ENCODE data around the gene KCNN3. TPM values are rescaled to one million over a fixed set of nuclear protein-coding genes. Genes with fewer than 3 reads are reported as not detected.
A peak's percentile ranks its signal among the peaks of the same experiment; 100 is the strongest.

The KCNN3 gene
- total RNA-seq, 1 experiment from 2014 or later = 1.3 TPM

DNA sequence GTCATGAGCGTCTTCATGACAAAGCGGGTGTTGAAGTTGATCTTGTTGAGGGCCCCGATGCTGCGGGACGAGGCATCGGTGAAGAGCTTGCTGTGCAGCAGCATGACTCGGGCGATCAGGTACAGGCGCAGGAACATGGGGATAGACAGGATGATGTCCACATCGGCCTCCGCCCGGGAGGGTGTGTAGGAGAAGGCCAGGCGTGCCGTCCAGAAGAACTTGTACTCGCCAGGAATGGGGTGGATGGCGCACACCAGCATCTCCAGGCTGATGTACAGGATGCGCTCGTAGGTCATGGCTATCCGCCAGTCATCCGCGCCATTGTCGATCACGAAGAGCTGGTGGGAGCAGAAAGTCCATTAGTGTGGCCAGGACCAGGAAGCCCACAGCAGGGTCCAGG, 98.0 kb downstream of the KCNN3 start:
- Mint-ChIP-seq H3K4me1 (peaks cover 25% of the 10 kb centered on the region), H3K36me3 (no peaks in the 10 kb centered on the region), H3K27me3 (ENCODE audit: low read depth) (no peaks in the 10 kb centered on the region), H3K9me3 (no peaks in the 10 kb centered on the region), H3K4me3 (no peak overlapping the region), H3K27ac (peak overlapping the region; percentile 13; the same call in 1 of the 2 replicates)
- TF ChIP-seq, protein P1, sequence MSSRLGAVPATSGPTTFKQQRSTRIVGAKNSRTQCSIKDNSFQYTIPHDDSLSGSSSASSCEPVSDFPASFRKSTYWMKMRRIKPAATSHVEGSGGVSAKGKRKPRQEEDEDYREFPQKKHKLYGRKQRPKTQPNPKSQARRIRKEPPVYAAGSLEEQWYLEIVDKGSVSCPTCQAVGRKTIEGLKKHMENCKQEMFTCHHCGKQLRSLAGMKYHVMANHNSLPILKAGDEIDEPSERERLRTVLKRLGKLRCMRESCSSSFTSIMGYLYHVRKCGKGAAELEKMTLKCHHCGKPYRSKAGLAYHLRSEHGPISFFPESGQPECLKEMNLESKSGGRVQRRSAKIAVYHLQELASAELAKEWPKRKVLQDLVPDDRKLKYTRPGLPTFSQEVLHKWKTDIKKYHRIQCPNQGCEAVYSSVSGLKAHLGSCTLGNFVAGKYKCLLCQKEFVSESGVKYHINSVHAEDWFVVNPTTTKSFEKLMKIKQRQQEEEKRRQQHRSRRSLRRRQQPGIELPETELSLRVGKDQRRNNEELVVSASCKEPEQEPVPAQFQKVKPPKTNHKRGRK (CRISPR knock-in tag; IDR thresholded peaks at IDR 0.05; ENCODE audit: borderline replicate concordance) = no peak
- TF ChIP-seq USF1 (CRISPR knock-in tag; IDR thresholded peaks at IDR 0.05) = no peak
- TF ChIP-seq ZNF138 (CRISPR knock-in tag; conservative IDR thresholded peaks at IDR 0.05) = no peak
- TF ChIP-seq ZNF317 (CRISPR knock-in tag; IDR thresholded peaks at IDR 0.05; ENCODE audit: borderline replicate concordance, low read depth) = no peak
- no peak for TF ChIP-seq NFATC4 (CRISPR knock-in tag; IDR thresholded peaks at IDR 0.05)
- TF ChIP-seq MYBL2 (CRISPR knock-in tag; IDR thresholded peaks at IDR 0.05) = no peak
- TF ChIP-seq, protein P2, sequence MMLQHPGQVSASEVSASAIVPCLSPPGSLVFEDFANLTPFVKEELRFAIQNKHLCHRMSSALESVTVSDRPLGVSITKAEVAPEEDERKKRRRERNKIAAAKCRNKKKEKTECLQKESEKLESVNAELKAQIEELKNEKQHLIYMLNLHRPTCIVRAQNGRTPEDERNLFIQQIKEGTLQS (CRISPR knock-in tag; conservative IDR thresholded peaks at IDR 0.05) = no peak
- no peak for TF ChIP-seq ZNF121 (CRISPR knock-in tag; IDR thresholded peaks at IDR 0.05)
- TF ChIP-seq IRF2 (CRISPR knock-in tag; IDR thresholded peaks at IDR 0.05; ENCODE audit: borderline replicate concordance, low read depth) = no peak
- ChIA-PET POLR2A (no interaction called here), CTCF (interaction anchor here (0.7 to 2.3 kb wide), 7 partner anchors 11 to 280 kb away, joined by 3 to 13 read pairs (median 6); no protein-coding TSS in a partner anchor)
- no peak for DNase-seq (ENCODE audit: low spot score)
- ATAC-seq = no peak

DNA sequence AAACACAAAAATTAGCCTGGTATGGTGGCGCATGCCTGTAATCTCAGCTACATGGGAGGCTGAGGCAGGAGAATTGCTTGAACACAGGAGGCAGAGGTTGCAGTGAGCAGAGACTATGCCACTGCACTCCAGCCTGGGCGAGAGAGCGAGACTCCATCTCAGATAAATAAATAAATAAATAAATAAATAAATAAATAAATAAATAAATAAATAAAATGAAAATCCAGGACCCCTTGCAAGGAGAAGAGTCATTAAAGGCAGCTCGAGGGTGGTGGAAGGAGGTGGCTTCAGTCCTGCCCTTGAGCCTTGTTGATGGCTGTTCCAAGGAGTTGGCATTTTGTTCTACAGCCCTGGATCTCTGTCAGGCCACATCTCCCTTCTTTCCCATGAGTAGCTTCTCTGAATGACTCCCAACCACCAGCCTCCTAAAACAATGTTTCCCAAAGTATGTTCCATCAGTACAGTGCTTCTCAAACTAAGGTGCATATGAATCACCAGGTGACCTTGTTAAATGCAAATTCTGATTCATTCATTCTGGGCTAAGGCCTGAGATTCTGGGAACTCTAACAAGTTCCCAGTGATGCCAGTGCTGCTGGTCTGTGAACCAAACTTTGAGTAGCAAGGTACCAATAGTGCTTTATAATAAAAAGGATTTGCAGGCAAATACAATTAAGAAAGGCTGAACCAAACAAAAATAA, 99.0 kb downstream of the KCNN3 start:
- Mint-ChIP-seq H3K4me3 (no peak overlapping the region), H3K9me3 (no peaks in the 10 kb centered on the region), H3K27ac (no peak overlapping the region), H3K27me3 (ENCODE audit: low read depth) (no peaks in the 10 kb centered on the region), H3K4me1 (peaks cover 21% of the 10 kb centered on the region), H3K36me3 (no peaks in the 10 kb centered on the region)
- POLR2A ChIA-PET = no interaction called here
- CTCF ChIA-PET = interaction anchor here (2.0 to 2.3 kb wide), 2 partner anchors 85 to 107 kb away, joined by 7 to 13 read pairs; no protein-coding TSS in a partner anchor
- DNase-seq (ENCODE audit: low spot score) (no peak), ATAC-seq (no peak)
- TF ChIP-seq, protein P3, sequence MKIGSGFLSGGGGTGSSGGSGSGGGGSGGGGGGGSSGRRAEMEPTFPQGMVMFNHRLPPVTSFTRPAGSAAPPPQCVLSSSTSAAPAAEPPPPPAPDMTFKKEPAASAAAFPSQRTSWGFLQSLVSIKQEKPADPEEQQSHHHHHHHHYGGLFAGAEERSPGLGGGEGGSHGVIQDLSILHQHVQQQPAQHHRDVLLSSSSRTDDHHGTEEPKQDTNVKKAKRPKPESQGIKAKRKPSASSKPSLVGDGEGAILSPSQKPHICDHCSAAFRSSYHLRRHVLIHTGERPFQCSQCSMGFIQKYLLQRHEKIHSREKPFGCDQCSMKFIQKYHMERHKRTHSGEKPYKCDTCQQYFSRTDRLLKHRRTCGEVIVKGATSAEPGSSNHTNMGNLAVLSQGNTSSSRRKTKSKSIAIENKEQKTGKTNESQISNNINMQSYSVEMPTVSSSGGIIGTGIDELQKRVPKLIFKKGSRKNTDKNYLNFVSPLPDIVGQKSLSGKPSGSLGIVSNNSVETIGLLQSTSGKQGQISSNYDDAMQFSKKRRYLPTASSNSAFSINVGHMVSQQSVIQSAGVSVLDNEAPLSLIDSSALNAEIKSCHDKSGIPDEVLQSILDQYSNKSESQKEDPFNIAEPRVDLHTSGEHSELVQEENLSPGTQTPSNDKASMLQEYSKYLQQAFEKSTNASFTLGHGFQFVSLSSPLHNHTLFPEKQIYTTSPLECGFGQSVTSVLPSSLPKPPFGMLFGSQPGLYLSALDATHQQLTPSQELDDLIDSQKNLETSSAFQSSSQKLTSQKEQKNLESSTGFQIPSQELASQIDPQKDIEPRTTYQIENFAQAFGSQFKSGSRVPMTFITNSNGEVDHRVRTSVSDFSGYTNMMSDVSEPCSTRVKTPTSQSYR (CRISPR knock-in tag; IDR thresholded peaks at IDR 0.05) = no peak
- TF ChIP-seq HMGA2 (CRISPR knock-in tag; IDR thresholded peaks at IDR 0.05) (no peak), EMX1 (CRISPR knock-in tag; IDR thresholded peaks at IDR 0.05) (no peak), NFATC4 (CRISPR knock-in tag; IDR thresholded peaks at IDR 0.05) (no peak), JUN (CRISPR knock-in tag; IDR thresholded peaks at IDR 0.05) (no peak), CREM (CRISPR knock-in tag; IDR thresholded peaks at IDR 0.05) (no peak), FOXP4 (CRISPR knock-in tag; IDR thresholded peaks at IDR 0.05) (no peak), ZNF263 (CRISPR knock-in tag; IDR thresholded peaks at IDR 0.05; ENCODE audit: low read depth) (no peak), IRF2 (CRISPR knock-in tag; IDR thresholded peaks at IDR 0.05; ENCODE audit: borderline replicate concordance, low read depth) (no peak), ZNF396 (CRISPR knock-in tag; IDR thresholded peaks at IDR 0.05; ENCODE audit: borderline replicate concordance) (no peak), MYBL2 (CRISPR knock-in tag; IDR thresholded peaks at IDR 0.05) (no peak), E2F4 (CRISPR knock-in tag; IDR thresholded peaks at IDR 0.05; ENCODE audit: borderline replicate concordance, low read depth) (no peak), ZNF671 (CRISPR knock-in tag; IDR thresholded peaks at IDR 0.05) (no peak), SOX15 (CRISPR knock-in tag; IDR thresholded peaks at IDR 0.05) (no peak)
- TF ChIP-seq, protein P4, sequence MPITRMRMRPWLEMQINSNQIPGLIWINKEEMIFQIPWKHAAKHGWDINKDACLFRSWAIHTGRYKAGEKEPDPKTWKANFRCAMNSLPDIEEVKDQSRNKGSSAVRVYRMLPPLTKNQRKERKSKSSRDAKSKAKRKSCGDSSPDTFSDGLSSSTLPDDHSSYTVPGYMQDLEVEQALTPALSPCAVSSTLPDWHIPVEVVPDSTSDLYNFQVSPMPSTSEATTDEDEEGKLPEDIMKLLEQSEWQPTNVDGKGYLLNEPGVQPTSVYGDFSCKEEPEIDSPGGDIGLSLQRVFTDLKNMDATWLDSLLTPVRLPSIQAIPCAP (CRISPR knock-in tag; IDR thresholded peaks at IDR 0.05) = no peak

All from WTC11 (cell line).